ENCODE data around the gene SCMH1.

Gene SCMH1

GRCh38 chr1:41101076-41101475 lies 141.0 kb downstream of the SCMH1 start:
- DNase-seq (ENCODE audit: low spot score): no peak
- in situ Hi-C loops (cut with MboI; ENCODE audit: low sequenced_read_pairs, unreplicated experiment): no loop called here
- TF ChIP-seq CTCF (IDR thresholded peaks at IDR 0.05; ENCODE audit: borderline replicate concordance, control extremely low read depth, extremely low read depth, insufficient read depth, missing control alignments): no peak

- no peak for DNase-seq (ENCODE audit: low spot score)
- in situ Hi-C loops (cut with MboI; ENCODE audit: low sequenced_read_pairs, unreplicated experiment): no loop called here
- no peak for TF ChIP-seq CTCF (IDR thresholded peaks at IDR 0.05; ENCODE audit: borderline replicate concordance, control extremely low read depth, extremely low read depth, insufficient read depth, missing control alignments)
Observed at GRCh38 chr1:41100170-41100569, 141.9 kb downstream of the SCMH1 start.

GRCh38 chr1:41098730-41099460 lies 143.2 kb downstream of the SCMH1 start:
- in situ Hi-C loops (cut with MboI; ENCODE audit: low sequenced_read_pairs, unreplicated experiment): no loop called here
- TF ChIP-seq CTCF (IDR thresholded peaks at IDR 0.05; ENCODE audit: borderline replicate concordance, control extremely low read depth, extremely low read depth, insufficient read depth, missing control alignments): no peak
- no peak for DNase-seq (ENCODE audit: low spot score)

- DNase-seq (ENCODE audit: low spot score): no peak
- TF ChIP-seq CTCF (IDR thresholded peaks at IDR 0.05; ENCODE audit: borderline replicate concordance, control extremely low read depth, extremely low read depth, insufficient read depth, missing control alignments): no peak
- in situ Hi-C loops (cut with MboI; ENCODE audit: low sequenced_read_pairs, unreplicated experiment): no loop called here
Observed at GRCh38 chr1:41097105-41097504, 145.0 kb downstream of the SCMH1 start.

GRCh38 chr1:41093826-41094225 lies 148.3 kb downstream of the SCMH1 start:
- no peak for TF ChIP-seq CTCF (IDR thresholded peaks at IDR 0.05; ENCODE audit: borderline replicate concordance, control extremely low read depth, extremely low read depth, insufficient read depth, missing control alignments)
- in situ Hi-C loops (cut with MboI; ENCODE audit: low sequenced_read_pairs, unreplicated experiment): no loop called here
- DNase-seq (ENCODE audit: low spot score): no peak

- in situ Hi-C loops (cut with MboI; ENCODE audit: low sequenced_read_pairs, unreplicated experiment): no loop called here
- TF ChIP-seq CTCF (IDR thresholded peaks at IDR 0.05; ENCODE audit: borderline replicate concordance, control extremely low read depth, extremely low read depth, insufficient read depth, missing control alignments): no peak
- no peak for DNase-seq (ENCODE audit: low spot score)
Observed at GRCh38 chr1:41086921-41087320, 155.2 kb downstream of the SCMH1 start.

Measured in GM13976 (cell line).